GM12874 (cell line): Measurements from ENCODE around the gene MTMR3.

Experiments
- CTCF ChIP-seq: IDR thresholded peaks from 2 replicates; pipeline ENCODE4 v1.5.1; 2011; ENCODE audit warnings: low read depth, mild to moderate bottlenecking, control low read depth, low read length, moderate library complexity; ENCODE audit not compliant: insufficient read depth

The MTMR3 gene

GRCh38 chr22:29912141-29912540 is 29.2 kb downstream of the MTMR3 start:
- no peak for TF ChIP-seq CTCF

- no peak for TF ChIP-seq CTCF
These were observed 29.8 kb downstream of the MTMR3 start for GRCh38 chr22:29912605-29913398.

GRCh38 chr22:29914165-29914564 is 31.2 kb downstream of the MTMR3 start:
- no peak for TF ChIP-seq CTCF

- TF ChIP-seq CTCF: no peak
These were observed 32.1 kb downstream of the MTMR3 start for GRCh38 chr22:29914991-29915533.

- no peak for TF ChIP-seq CTCF
These were observed 33.1 kb downstream of the MTMR3 start for GRCh38 chr22:29916007-29916544.

- no peak for TF ChIP-seq CTCF
These were observed 34.3 kb downstream of the MTMR3 start for GRCh38 chr22:29917052-29917902.

- no peak for TF ChIP-seq CTCF
These were observed 42.4 kb downstream of the MTMR3 start for GRCh38 chr22:29925402-29925801.
